Astrocyte (in vitro differentiated cells and primary cell): Measurements from ENCODE around the gene BCL2. TPM values are rescaled to one million over a fixed set of nuclear protein-coding genes. Genes with fewer than 3 reads are reported as not detected.
"Not testable (repeated sequence)": the region's sequence is repeated elsewhere in the genome, so short reads cannot be mapped to it uniquely, and the experiment has no call there.

ENCODE experiments used
- DNase-seq: peaks from one replicate; pipeline ENCODE4 v3.0.0-alpha.2; 2010; ENCODE audit warnings: low read depth
- FAIRE-seq: peaks from 2 replicates; lab custom pipeline; 2011; peaks lifted over from hg19 to GRCh38; lab: Jason Lieb, UNC
- H2AFZ ChIP-seq: 2 replicates; pipeline ENCODE4 v1.6.0; 2012; ENCODE audit warnings: low read depth, low read length, inconsistent platforms
- H3K27ac ChIP-seq: 2 replicates; pipeline ENCODE4 v1.5.1; 2011; ENCODE audit warnings: low read depth, low read length, inconsistent platforms
- H3K27me3 ChIP-seq: 2 replicates; pipeline ENCODE4 v1.6.0; 2011; ENCODE audit warnings: low read length, inconsistent platforms; ENCODE audit not compliant: insufficient read depth
- H3K36me3 ChIP-seq: 2 replicates; pipeline ENCODE4 v1.5.1; 2011; ENCODE audit warnings: low read length, inconsistent platforms; ENCODE audit not compliant: insufficient read depth
- H3K4me1 ChIP-seq: 2 replicates; pipeline ENCODE4 v1.5.1; 2011; ENCODE audit warnings: low read length, inconsistent platforms; ENCODE audit not compliant: insufficient read depth
- H3K4me2 ChIP-seq: 2 replicates; pipeline ENCODE4 v1.6.0; 2012; ENCODE audit warnings: low read length, inconsistent platforms
- H3K4me3 ChIP-seq: 2 replicates; pipeline ENCODE4 v1.5.1; 2011; ENCODE audit warnings: low read depth, mild to moderate bottlenecking, low read length, inconsistent platforms; ENCODE audit not compliant: insufficient read depth
- H3K79me2 ChIP-seq: 2 replicates; pipeline ENCODE4 v1.6.0; 2012; ENCODE audit warnings: mild to moderate bottlenecking, low read length, inconsistent platforms; ENCODE audit not compliant: insufficient read depth
- H3K9ac ChIP-seq: 2 replicates; pipeline ENCODE4 v1.6.0; 2012; ENCODE audit warnings: mild to moderate bottlenecking, low read length, inconsistent platforms
- H3K9me3 ChIP-seq: 2 replicates; pipeline ENCODE4 v1.5.1; 2012; ENCODE audit warnings: low read depth, mild to moderate bottlenecking, low read length, inconsistent platforms; ENCODE audit not compliant: insufficient read depth
- H4K20me1 ChIP-seq: 2 replicates; pipeline ENCODE4 v1.6.0; 2012; ENCODE audit warnings: low read length, inconsistent platforms; ENCODE audit not compliant: insufficient read depth
- H3K27ac Mint-ChIP-seq: one replicate; pipeline ENCODE4 v1.8.0; 2021; ENCODE audit warnings: mild to moderate bottlenecking, mixed read lengths; ENCODE audit not compliant: unreplicated experiment
- H3K27me3 Mint-ChIP-seq: one replicate; pipeline ENCODE4 v1.8.0; 2021; ENCODE audit warnings: low read depth, mixed read lengths; ENCODE audit not compliant: unreplicated experiment
- H3K36me3 Mint-ChIP-seq: one replicate; pipeline ENCODE4 v1.8.0; 2021; ENCODE audit warnings: low read depth, mixed read lengths; ENCODE audit not compliant: unreplicated experiment
- H3K4me1 Mint-ChIP-seq: one replicate; pipeline ENCODE4 v1.8.0; 2021; ENCODE audit warnings: low read depth, mixed read lengths; ENCODE audit not compliant: unreplicated experiment
- H3K4me3 Mint-ChIP-seq: one replicate; pipeline ENCODE4 v1.8.0; 2021; ENCODE audit warnings: mild to moderate bottlenecking, moderate library complexity, mixed read lengths; ENCODE audit not compliant: unreplicated experiment
- H3K9me3 Mint-ChIP-seq: one replicate; pipeline ENCODE4 v1.8.0; 2021; ENCODE audit warnings: mild to moderate bottlenecking, mixed read lengths; ENCODE audit not compliant: unreplicated experiment
- EZH2 ChIP-seq: IDR thresholded peaks from 2 replicates; pipeline ENCODE4 v1.6.1; 2012; ENCODE audit warnings: mild to moderate bottlenecking, low read length, inconsistent platforms; ENCODE audit not compliant: insufficient read depth
- total RNA-seq: library from RNA; stranded (reverse); gene quantifications from 2 replicates; pipeline ENCODE4 v1.2.1, GENCODE V29; 2021
- TF ChIP-seq, protein P1 (sequence below): IDR thresholded peaks from 2 replicates; pipeline ENCODE4 v1.5.1; 2011; ENCODE audit warnings: low read depth, mild to moderate bottlenecking, inconsistent platforms, low read length, moderate library complexity; ENCODE audit not compliant: insufficient read depth

The BCL2 gene
- total RNA-seq, 1 donor from 2014 or later: 1.7 TPM

DNA sequence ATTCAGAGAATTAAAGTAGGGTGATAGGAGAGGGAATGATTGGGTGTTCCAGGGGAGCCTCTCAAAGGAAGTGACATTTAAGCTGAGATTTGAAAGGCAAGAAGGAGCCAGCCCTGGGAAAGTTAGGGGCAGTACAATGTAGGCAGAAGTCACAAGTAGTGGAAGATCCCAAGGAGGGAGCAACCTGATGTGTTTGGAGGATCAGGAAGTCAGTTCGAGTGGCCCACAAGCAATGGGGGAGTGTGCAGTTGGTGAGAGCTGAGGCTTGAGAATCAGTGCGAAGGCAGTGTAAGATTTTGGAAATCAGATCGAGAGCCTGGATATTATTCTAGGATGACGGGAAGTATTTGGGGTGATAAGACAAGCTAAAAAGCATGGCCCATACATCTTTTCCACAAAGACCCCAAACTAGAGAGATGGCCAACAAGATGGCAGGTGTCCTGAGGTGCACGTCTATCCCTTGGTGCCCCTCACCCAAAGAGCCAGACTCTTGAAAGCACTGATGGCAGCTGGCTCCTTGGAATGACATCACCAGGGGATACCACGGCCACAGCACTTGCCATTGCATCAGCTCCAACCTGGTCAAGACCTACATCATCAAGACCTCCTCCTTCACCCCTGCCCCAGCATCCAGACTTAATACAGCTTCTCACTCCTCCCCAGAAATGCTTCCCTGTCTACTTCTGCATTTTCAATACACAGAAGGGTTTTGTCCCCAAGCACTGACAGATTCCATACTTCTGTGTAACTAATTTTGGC is 127.3 kb downstream of the BCL2 start:
- Histone ChIP-seq H3K9ac (no peak overlapping the region), H3K4me2 (no peak overlapping the region), H3K9me3 (no peaks in the 10 kb centered on the region), H4K20me1 (no peaks in the 10 kb centered on the region), H3K27me3 (no peaks in the 10 kb centered on the region), H3K4me1 (no peaks in the 10 kb centered on the region), H2AFZ (no peak overlapping the region), H3K4me3 (no peak overlapping the region), H3K27ac (no peak overlapping the region), H3K79me2 (no peaks in the 10 kb centered on the region), H3K36me3 (no peaks in the 10 kb centered on the region)
- no peaks in the 10 kb centered on the region for H3K27me3 Mint-ChIP-seq
- H3K4me1 Mint-ChIP-seq: peaks cover 3% of the 10 kb centered on the region
- no peak overlapping the region for H3K27ac Mint-ChIP-seq
- H3K4me3 Mint-ChIP-seq: no peak overlapping the region
- TF ChIP-seq EZH2: no peak
- TF ChIP-seq, protein P1, sequence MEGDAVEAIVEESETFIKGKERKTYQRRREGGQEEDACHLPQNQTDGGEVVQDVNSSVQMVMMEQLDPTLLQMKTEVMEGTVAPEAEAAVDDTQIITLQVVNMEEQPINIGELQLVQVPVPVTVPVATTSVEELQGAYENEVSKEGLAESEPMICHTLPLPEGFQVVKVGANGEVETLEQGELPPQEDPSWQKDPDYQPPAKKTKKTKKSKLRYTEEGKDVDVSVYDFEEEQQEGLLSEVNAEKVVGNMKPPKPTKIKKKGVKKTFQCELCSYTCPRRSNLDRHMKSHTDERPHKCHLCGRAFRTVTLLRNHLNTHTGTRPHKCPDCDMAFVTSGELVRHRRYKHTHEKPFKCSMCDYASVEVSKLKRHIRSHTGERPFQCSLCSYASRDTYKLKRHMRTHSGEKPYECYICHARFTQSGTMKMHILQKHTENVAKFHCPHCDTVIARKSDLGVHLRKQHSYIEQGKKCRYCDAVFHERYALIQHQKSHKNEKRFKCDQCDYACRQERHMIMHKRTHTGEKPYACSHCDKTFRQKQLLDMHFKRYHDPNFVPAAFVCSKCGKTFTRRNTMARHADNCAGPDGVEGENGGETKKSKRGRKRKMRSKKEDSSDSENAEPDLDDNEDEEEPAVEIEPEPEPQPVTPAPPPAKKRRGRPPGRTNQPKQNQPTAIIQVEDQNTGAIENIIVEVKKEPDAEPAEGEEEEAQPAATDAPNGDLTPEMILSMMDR: no peak
- H3K36me3 Mint-ChIP-seq: no peaks in the 10 kb centered on the region
- DNase-seq (no peak), FAIRE-seq (no peak)
- no peaks in the 10 kb centered on the region for H3K9me3 Mint-ChIP-seq

DNA sequence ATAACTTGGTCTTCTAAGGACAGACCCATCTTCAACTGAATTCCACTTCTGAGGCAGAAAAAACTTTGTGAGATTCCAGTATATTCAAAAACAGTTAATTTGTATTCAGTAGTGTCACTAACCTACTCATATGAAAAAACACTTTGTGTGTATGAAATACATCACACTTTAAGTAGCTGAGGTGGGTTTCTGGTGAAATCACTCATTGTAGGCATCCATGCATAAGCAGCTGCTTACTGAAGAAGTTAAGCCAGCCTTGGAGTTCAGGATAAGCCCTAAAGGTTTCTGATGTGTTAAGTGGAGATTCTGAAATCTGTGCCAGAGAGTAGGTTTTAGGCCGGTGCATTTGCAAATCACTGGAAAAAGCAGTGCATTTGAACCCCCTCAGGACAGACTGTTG is 128.2 kb downstream of the BCL2 start:
- TF ChIP-seq EZH2: no peak
- no peak overlapping the region for H3K27ac Mint-ChIP-seq
- H3K36me3 Mint-ChIP-seq: no peaks in the 10 kb centered on the region
- Histone ChIP-seq H3K9me3 (no peaks in the 10 kb centered on the region), H2AFZ (no peak overlapping the region), H3K4me2 (no peak overlapping the region), H3K27me3 (no peaks in the 10 kb centered on the region), H3K36me3 (no peaks in the 10 kb centered on the region), H3K4me3 (no peak overlapping the region), H3K27ac (no peak overlapping the region), H3K4me1 (no peaks in the 10 kb centered on the region), H3K9ac (no peak overlapping the region), H4K20me1 (no peaks in the 10 kb centered on the region), H3K79me2 (no peaks in the 10 kb centered on the region)
- H3K4me1 Mint-ChIP-seq: peaks cover 5% of the 10 kb centered on the region
- FAIRE-seq (no peak), DNase-seq (no peak)
- no peak overlapping the region for H3K4me3 Mint-ChIP-seq
- no peaks in the 10 kb centered on the region for H3K27me3 Mint-ChIP-seq
- no peaks in the 10 kb centered on the region for H3K9me3 Mint-ChIP-seq

DNA sequence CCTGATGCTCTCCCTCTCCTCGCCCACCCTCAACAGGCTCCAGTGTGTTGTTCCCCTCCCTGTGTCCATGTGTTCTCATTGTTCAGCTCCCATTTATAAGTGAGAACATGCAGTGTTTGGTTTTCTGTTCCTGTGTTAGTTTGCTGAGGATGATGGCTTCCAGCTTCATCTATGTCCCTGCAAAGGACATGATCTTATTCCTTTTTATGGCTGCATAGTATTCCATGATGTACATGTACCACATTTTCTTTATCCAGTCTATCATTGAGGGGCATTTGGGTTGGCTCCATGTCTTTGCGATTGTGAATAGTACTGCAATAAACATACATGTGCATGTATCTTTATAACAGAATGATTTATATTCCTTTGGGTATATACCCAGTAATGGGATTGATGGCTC is 128.7 kb downstream of the BCL2 start:
- not testable (repeated sequence) for H3K4me2 ChIP-seq, H3K27ac ChIP-seq, H3K9me3 ChIP-seq, H3K4me3 ChIP-seq, H3K4me1 Mint-ChIP-seq, H3K9ac ChIP-seq, H3K27me3 ChIP-seq, H3K36me3 ChIP-seq, H3K27me3 Mint-ChIP-seq, H4K20me1 ChIP-seq, DNase-seq, H2AFZ ChIP-seq, FAIRE-seq, H3K4me3 Mint-ChIP-seq, H3K9me3 Mint-ChIP-seq, H3K27ac Mint-ChIP-seq, H3K79me2 ChIP-seq, H3K36me3 Mint-ChIP-seq, H3K4me1 ChIP-seq
